ENCODE data around the gene RBBP5. TPM values are rescaled to one million over a fixed set of nuclear protein-coding genes. Genes with fewer than 3 reads are reported as not detected.

The RBBP5 gene
- total RNA-seq, 1 experiment from 2014 or later = 24.5 TPM

- ChIA-PET RAD21 (ENCODE audit: low non-redundant PET in 1 of 2, low total read pairs in 2 of 2, uncharacterized antibody in 2 of 2, unreplicated experiment in 2 of 2) (no interaction called here), CTCF (no interaction called here)
- no TSS peak for BruUV-seq (replicated peaks)
Observed at GRCh38 chr1:205170532-205171269, 48.9 kb upstream of the RBBP5 start.

More at GRCh38 chr1:205170532-205171269, 48.9 kb upstream of the RBBP5 start:
- Histone ChIP-seq H3K4me3 (replicated peaks in 1 of 2; ENCODE audit: low read depth in 1 of 2, low read length in 2 of 2) (no peak overlapping the region), H2AFZ (ENCODE audit: low read depth, low read length, poor library complexity, severe bottlenecking) (no peak overlapping the region), H3K27me3 (ENCODE audit: insufficient read depth, low read length) (no peaks in the 10 kb centered on the region), H3K27ac (ENCODE audit: low read depth, low read length) (no peak overlapping the region), H3K36me3 (ENCODE audit: control insufficient read depth in 1 of 2, insufficient read depth in 2 of 2, low read length in 2 of 2) (no peaks in the 10 kb centered on the region), H3K79me2 (ENCODE audit: insufficient read depth, low read length) (0 out of 2 replicates have a peak, but pooled peaks cover under 1% of the 10 kb centered on the region), H3K9me2 (ENCODE audit: insufficient read depth) (no peaks in the 10 kb centered on the region), H3K4me1 (ENCODE audit: control insufficient read depth in 1 of 2, insufficient read depth in 2 of 2, low read length in 2 of 2) (peaks cover 12 to 21% of the 10 kb centered on the region in 2 experiments), H3K9ac (ENCODE audit: low read length) (no peak overlapping the region), H3K4me2 (ENCODE audit: low read length) (no peak overlapping the region), H3K9me3 (ENCODE audit: control insufficient read depth in 1 of 2, insufficient read depth in 1 of 2, low read depth in 1 of 2, low read length in 2 of 2) (no peaks in the 10 kb centered on the region), H4K20me1 (ENCODE audit: insufficient read depth) (no peaks in the 10 kb centered on the region)
- TF ChIP-seq CTCF (IDR thresholded peaks at IDR 0.05 in 2 of 3, conservative IDR thresholded peaks at IDR 0.05 in 1 of 3; ENCODE audit: borderline replicate concordance in 1 of 3, insufficient read depth in 1 of 3, low read depth in 2 of 3, low read length in 2 of 3) (no peak), REST (IDR thresholded peaks at IDR 0.05; ENCODE audit: low read depth) (no peak)
- DNase-seq (ENCODE audit: low read depth, low spot score) = no peak
- no peak for ATAC-seq
- intact Hi-C loops (cut with micrococcal nuclease) = no loop called here
- POLR2A ChIA-PET = no interaction called here

Data from HCT116 (cell line).